HG02571 (cell line): ENCODE results near the gene MMAB.

Source experiments
- ATAC-seq: cut with Tn5 transposase; IDR thresholded peaks from one replicate; pipeline ENCODE4 v1.9.1; 2021; ENCODE audit warnings: mild to moderate bottlenecking, moderate library complexity; ENCODE audit not compliant: unreplicated experiment

MMAB gene

DNA sequence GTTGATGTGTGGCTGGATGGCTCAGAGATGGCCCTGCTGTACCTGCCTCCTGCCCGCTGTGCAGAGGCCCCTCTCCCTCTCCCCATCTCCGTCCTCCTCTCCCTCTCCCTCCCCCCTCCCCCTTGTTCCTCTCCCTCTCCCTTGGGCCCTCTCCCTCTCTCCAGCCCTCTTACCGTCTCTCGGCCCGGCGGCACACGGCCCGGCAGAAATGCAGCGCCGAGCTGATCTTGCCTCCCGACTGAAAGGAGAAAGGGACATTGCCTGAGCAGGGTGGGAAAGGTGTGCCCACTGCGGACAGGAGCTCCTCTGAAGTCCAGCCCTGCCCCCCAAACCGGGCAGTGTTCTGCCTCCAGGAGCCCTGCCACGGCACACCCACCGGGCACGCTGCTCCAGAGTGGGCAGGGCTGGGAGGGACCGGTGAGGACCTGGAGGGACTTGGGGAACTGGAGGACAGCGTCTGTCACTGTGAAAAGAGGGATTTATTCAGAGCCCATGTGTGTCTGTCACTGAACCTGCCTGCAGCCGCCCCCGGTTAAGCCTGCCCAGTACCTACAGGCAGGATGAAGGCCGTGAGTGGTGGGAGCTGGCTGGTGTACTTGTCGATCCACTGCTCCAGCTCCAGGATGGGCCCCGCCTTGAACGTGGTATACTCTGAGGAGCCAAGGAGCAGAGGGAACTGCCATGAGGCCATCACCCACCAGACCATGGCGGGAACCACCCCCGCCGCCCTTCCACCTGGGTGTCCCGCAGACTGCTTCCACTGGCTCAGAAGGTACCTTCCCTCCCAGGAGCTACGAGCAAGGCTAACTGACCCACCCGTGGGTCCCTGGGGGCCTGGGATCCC, 12.2 kb downstream of the MMAB start:
- ATAC-seq = no peak

DNA sequence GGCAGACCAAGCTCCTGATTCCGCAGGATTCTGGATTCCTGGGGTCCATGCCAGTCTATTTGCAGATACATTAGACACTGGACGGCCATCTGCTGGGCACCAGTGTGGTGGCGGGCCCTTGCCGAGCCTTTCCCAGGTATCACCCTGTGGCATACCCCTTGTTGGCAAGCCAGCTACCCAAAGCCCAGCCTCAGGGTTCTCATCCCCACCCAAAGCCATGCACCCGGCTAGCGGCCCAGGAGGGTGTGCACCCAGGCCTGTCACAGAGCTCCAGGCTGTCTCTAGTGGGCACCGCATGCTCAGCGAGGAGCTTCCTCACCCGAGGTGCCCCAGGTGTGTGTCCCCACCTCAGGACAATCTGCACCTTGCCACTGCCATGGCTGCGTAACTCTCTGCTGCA, 13.7 kb downstream of the MMAB start:
- ATAC-seq = no peak

DNA sequence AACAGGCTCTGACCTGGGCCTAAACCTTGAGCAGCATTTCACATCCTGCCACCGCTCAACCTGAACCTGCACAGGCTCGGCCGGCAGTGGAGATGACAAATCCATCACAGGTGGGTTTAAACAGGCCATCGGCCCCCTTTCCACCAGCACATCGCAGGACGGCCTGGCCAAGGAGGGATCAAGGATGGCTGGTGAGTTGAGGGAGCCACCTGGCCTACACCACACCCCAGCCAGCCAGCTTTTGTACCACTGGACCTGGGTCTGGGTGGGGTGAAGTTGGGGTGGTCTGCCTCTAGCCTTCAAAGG, 14.2 kb downstream of the MMAB start:
- no peak for ATAC-seq

DNA sequence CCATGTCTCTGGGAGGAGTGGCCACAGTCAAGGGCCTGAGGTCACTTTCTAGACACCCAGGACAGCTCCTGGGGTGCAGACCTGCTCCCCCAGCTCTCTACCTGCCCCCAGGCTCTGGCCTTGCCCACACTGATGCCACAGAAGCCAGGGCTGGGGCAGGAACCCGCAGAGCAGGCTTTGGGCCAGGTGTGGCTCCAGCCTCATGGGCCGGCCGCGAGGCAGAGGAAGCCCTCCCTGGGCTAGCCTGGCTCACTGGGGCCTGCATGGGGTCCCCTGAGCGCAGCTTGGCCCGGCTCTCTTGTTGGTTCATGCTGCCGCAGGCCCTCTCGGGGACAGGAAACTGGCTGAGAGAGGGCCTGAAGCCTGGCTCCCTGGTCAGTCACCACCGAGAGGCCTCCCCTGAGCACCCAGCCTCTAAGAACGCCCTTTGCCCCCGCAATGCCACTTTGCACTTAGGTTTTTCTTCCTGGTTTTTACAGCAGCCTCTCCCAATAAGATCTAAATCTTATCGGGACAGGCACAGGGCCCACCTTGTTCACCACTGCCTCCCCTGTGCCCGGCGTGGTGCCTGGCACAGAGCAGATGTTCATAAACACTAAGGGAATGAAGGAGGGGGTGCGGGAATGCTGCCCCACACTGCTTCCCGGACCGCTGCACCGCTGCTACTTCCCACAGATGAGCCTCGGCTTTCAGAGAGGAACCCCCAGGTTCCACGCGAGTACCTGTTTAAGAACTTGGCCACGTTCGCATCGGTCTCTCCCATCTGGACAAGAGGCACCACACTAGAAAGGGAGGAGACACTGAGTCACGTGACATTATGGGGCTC, 14.7 kb downstream of the MMAB start:
- no peak for ATAC-seq

DNA sequence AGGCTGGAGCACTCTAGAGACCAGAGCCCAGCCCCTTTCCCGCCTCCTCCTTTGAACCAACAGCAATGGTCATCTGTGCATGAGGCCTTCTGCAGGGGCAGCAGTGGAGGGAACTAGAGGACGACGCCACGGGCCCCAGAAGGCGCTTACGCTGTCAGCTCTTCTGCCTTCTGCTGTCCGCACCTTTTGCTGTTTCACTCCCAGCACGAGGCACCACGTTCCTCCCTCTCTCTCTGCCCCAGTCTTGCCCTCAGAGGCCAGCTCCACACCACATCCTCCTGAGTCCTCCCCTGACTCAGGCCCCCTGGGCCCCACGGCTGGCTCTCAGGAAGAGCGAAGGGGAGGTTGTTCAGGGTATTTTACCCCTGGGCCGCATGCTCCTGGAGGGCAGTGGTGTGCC, 15.5 kb downstream of the MMAB start:
- ATAC-seq = no peak

DNA sequence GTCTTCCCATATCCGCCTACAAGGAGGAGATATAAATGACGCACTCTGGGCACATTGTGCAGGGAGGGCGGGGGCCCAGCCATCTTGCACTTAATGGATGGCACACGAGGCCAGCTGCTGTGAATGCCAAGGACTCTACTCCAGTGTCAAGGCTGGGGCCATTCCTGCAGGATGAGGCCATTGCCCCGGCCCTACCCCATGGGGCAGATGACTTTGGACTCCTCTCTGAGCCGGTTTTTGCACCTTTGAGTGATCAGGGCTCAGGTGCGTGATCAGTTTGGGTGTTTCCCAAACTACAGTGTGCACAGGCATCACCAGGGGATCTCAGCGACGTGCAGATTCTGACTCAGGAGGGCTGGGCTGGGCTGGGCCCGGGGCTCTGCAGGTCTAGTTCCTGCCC, 16.1 kb downstream of the MMAB start:
- no peak for ATAC-seq

DNA sequence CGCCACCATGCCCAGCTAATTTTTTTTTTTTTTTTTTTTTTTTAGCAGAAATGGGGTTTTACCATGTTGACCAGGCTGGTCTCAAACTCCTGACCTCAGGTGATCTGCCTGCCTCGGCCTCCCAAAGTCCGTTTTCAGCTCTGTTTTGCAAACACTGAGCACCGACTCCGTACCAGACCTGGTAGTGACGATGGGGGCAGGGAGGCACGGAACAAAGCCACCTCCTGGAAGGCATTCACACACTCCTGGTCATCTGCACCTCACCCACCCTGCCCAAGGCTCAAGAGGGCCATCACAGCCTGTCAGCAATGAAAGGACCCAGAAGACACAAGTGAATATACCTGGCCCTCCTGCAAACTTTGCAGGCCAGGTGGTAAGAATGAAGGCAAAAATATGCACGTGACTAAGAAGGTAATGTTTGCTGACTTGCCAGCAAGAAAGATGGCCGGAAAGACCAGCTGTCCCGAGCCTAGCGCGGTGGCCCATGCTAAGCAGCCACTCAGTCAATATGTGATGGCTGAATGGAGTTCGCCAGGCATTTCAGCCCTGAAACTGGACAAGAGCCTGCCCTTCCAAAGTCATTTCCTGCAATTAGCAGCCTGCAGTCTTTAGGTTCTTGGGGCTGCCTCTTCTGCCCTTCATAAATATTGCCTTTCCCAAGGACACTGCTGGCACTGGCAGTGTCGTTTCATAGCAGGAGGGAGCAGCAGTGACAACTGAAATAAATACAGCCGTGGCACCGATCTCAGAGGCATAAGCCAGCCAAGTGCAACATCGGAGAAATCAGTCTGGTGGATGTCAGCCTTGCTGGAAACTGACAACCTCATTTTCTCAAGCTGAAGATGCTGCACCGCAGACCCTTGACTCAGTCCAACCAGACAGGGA, 17.6 kb downstream of the MMAB start:
- ATAC-seq = no peak

DNA sequence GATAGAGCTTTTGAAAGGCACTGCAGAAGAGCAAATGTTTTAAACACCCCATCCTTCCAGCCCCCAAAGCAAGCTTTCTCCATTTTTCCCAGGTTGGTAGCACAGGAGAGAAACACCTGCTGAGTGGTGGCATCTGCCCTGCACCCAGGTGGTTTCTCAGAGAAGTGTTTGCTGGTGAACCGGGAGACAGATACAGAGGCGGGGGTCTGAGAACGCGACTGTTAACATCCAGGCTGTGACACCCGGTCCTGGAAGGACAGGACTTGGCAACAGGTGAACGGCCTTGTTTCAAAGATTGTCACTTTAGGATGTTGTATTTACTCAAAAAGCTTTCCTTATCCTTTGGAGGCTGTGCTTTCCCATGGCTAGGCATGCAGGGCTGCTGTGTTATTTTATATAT, 18.5 kb downstream of the MMAB start:
- no peak for ATAC-seq

DNA sequence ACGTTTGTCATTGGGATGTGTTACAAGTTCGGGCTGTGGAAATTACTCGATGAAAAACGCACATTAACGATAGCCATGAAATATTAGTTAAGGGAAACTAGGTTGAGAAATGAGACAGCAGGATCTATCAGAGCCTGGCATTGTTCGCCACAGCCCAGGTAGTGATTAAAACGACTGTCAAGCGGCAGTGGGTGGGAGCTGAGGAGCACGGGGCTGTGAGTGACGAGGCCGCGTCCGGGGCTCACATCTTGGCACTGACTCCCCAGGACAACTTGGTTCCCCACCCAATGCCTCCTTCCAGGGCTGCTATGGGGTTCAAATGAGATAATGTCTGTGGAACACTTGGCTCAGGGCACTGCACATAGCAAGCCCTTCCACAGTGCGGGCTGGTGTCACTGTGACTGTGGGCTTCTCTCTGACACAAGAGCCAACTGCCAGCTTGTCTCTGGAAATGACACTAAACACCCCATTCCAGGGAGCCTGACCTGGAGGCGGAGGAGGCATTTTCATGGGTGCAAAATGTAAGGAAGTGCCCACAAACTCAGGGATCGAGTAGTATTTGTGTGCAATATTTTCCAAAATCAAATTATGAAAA, 19.3 kb downstream of the MMAB start:
- no peak for ATAC-seq

DNA sequence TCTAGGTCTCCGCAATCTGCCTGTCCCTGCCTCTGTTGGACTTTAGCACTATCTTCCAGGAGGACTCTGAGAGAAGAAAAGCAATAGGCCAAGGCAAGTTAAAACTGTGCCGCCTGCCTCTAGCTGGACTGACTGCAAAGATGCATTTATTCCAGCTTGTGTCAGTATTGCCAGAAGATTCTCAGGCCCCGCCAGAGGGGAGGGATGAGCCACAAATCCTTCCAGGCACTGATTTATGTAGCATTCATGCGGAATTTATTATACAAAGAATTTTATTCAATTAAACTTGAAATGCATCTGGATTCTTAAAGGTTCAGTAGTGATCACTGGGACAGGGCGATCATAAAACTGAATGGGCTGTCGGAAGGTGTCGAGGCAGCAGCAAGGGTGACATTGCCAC, 19.8 kb downstream of the MMAB start:
- no peak for ATAC-seq

DNA sequence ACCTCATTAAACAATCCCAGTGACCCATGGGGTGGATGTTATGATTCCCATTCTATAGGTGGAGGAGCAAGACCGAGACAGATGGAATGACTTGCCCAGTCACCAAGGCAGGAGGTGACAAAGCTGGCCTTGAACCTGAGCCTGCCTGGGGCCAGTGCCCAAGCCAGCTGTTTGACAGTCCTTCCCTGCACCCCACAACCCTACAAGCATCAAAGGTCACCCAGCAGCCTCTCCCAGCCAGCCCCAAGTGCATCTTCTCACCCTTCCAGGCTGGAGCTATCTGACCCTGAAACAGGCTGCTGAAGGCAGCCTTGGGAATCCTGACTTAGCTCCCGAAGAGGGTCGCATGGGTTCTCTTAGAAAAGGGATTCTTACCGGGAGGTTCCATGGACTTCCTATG, 20.3 kb downstream of the MMAB start:
- no peak for ATAC-seq

DNA sequence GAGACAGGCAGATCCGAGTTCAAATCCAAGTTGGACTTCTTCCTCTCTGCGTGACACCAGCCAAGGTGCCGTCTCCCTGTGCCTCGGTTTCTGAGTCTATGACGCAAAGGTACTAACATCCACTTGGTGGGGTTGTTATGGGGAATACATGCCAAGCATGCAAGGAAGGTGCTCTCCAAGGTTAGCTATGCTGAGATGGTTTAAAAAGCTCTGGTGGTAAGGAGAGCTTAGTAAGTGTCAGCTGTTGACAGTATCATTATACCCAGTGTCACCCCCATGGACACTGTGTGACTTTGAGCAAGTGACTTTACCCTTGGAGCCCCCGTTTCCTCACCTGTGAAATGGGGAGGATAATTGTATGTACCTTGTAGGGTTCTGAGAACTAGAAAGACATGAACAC, 22.2 kb downstream of the MMAB start:
- ATAC-seq = no peak

DNA sequence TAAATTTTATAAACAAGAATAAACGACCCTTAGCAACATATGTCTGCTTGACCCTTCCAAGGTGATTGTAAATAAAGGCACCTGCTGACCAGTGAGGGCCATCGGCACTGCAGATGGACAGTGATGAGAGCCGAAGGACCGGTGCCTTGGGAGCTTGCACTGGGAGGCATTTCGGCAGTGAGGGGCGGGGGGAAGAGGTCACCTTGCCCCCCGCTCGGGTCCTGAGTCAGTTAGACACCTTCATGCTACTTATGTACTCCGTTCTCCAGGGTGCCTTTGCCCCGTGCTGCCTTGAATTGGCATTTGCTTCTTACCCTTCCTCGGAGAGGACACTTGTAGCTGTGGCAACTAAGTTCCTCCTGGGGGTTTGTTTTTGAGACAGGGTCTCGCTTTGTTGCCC, 23.0 kb downstream of the MMAB start:
- no peak for ATAC-seq

DNA sequence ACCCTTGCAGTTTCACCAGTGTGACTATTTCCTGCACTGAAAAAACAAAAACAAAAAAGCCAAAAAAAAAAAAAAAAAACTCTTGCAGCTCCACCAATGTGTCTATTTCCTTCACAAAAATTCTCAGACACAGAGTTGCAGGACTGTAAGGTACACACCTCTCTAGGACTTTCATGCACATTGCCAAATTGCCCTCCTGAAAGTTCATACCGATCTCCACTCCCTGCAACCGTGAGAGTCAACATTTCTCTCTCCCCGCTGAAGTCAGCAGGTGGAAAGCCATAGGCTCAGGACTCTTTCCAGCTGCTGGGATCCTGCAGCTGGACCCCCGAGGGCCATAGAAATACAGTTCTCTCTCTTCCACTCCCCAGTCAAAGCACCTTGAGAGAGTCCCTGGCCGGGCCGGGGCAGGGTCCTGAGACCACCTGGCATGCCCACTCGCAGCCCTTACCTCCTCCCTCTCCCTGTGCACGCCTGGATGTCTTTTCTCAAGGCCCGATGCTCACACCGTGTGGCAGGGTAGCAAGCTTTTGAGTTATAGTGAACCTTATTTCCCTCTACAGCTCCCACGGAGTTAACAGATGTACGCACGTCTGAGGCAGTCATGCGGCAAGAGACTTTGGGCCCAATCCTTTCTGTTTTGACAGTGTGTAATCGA, 23.6 kb downstream of the MMAB start:
- ATAC-seq = no peak

DNA sequence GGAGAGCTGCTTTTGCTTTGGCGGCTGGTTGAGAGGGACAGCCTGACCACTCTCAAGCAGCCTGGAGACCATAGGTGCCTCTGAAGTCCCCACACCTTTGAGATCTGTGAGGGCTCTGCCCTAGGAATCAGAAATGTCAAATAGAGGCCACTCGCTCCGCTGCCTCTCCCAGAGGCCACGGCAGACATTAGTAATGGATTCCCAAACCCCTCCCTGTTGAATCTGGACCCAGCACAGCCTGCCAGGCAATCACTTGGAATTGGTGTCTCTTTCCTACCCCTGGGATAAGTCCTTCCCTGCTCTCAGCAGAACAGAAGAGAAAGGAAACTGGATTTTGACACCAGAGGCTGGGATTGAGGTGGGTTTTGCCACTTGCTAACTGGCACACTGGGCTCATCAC, 25.0 kb downstream of the MMAB start:
- no peak for ATAC-seq

DNA sequence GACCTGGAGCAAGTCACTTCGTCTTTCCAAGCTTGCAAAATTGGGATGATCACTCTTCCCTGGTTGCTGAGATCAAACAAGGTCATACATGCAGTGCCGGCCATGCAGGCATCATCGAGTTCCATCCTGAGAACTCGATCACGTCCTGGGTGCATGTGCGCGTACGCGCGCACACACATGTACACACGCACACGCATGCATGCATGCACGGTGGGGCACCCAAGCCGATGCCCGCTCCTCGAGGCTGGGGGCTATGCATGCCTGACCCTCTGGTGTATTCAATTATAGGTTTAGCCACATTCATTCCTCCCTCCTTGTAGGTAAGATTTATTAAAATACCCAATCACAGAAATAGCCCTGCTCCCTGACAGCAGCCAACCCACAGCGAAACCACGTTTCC, 26.0 kb downstream of the MMAB start:
- ATAC-seq = no peak

DNA sequence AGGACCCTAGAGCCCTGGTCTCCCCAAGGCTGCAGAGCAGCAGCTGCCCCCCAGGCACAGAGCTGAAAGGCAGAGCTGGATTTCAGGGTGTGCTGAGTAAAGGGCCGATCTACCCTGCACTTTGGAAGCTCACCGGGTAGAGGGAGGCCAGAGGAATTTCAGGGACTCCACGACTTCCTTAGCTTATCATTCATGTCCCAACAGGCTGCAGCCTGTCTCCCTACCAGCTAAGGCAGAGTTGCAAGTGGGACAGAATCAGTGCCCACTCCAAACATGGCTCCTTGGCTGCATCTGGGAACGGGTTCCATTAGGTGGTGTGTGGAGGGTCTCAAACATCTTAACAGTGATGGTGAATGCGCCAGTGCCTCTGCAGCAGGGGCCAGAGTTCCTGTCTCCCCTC, 27.5 kb downstream of the MMAB start:
- ATAC-seq = no peak

DNA sequence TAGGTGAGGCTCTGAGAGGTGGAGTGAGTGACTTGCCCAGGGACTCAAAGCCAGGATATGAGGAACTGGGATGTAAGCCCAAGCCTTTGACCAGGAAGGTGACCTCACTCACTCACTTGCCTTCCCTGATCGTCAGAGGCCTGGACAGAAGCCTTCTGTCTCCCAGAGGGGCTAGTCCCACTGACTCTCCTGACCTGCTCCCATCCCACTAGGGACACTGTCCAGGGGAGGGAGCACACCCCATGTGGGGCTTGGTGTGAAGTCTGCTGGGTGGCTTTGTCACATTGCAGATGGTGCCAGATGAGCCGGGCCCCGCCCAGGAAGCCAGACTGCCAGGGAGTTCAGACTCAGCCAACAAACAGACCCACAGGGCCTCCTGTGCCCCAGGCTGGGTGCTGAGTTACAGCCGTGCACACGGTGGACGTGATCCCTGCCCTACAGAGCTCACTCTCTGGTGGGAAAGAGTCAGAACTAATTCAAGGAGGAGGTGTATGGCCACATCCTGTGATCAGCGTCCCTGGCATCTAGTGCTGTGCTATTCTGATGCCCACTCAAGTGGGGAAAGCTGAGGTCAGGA, 28.3 kb downstream of the MMAB start:
- ATAC-seq = no peak

DNA sequence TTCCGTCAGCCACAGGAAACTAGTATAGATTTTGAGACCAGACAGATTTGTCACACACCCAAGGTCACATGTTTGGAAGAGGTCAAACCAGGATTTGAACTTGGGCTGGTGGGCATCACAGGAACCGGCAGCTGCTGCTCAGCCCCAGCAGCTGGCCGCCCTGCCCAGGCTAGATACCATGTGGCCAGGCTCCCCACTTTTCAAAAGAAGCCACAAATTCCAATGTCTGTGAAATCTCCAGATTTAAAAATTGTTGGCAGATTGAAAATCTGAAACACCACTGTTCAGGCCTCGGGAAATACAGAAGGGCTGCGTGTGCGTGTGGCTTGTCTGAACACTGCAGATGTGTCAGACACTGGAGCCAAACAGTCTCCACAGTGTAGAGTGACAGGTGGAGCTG, 30.4 kb downstream of the MMAB start:
- no peak for ATAC-seq

DNA sequence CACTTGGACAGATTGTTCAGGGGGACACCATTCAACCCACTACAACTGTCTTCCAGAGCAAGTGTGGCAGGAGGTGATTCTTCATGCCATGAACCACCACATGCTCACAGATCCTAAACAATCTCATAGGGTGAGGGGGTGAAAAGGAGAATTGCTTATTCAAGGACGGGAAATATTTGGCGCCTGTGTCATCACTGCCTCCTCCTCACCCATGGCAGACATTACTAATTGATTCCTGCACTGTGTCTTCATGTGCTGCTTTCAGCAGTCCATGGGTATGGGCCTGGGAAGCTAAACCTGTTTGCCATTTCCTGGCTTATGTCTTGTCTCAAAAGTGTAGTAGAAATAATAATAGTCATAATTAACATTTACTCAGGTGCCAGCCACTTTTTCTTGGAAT, 31.3 kb downstream of the MMAB start:
- no peak for ATAC-seq

DNA sequence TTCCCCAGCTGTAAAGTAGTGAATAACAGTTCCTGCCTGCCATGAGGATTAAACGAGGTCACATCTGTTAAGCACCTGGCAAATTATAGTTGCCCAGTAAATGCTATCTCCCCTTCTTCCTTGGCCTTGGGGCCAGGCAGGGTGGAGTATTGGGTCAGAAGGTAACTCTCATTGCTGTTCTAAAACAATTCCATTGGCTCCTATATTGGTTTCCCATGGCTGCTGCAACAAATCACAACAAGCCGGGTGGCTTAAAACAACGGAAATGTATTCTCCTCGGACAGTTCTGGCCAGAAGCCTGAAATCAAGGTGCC, 31.9 kb downstream of the MMAB start:
- ATAC-seq = no peak
